ENCODE results near the gene MSTN. TPM values are rescaled to one million over a fixed set of nuclear protein-coding genes. Genes with fewer than 3 reads are reported as not detected.

Gene MSTN
- total and polyA plus RNA-seq, 2 of the 4 experiments (the other 2 are of a cell fraction), result under 0.01 TPM; not detected in 1

DNA sequence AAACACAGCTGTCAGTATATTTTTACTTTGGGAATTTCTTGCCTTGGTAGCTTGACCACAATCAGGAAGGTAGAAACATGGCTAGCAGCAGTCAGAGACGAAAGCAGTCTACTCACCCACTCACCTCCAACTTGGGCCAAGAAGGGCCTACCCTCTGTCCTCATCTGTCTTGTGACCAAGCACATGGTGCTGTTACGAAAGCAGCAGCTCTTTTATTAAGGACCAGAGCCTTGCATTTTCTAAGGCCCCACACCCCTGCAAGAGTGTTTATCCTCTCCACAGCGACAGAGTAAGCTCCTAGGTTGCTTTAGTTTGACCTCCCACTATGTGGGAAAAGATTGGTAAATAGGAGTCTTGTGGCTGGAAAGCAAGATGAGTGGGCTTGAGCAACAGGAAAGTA is 31.3 kb upstream of the MSTN start:
- Histone ChIP-seq H2BK20ac (ENCODE audit: low read depth, low read length) (no peak overlapping the region), H3K9me3 (ENCODE audit: control insufficient read depth, insufficient read depth, low read length) (no peaks in the 10 kb centered on the region; the same call in 1 of the 2 replicates), H3K56ac (ENCODE audit: extremely low read depth, insufficient read depth, low read length) (no peak overlapping the region), H3K27me3 (ENCODE audit: control insufficient read depth, insufficient read depth, low read length) (no peaks in the 10 kb centered on the region), H3K23ac (ENCODE audit: low read depth, low read length) (no peak overlapping the region), H3K14ac (replicated peaks; ENCODE audit: low read depth, low read length) (0 out of 2 replicates have a peak overlapping the region, but pooled peaks have one; percentile 0), H3K36me3 (ENCODE audit: control insufficient read depth, insufficient read depth, low read length) (no peaks in the 10 kb centered on the region), H3K18ac (ENCODE audit: low read depth, low read length) (no peak overlapping the region), H2AK9ac (replicated peaks; ENCODE audit: low read depth, low read length, poor library complexity) (no peak overlapping the region), H3K4ac (ENCODE audit: low read depth, low read length) (no peak overlapping the region), H3K79me1 (ENCODE audit: low read depth in 1 of 2, low read length in 2 of 2) (no peaks in the 10 kb centered on the region), H4K91ac (ENCODE audit: insufficient read depth, low read depth, low read length) (no peak overlapping the region), H2AFZ (replicated peaks; ENCODE audit: low read length, poor library complexity) (peak overlapping the region; percentile 46), H3K4me3 (ENCODE audit: insufficient read depth, low read depth, low read length) (no peak overlapping the region), H4K20me1 (ENCODE audit: insufficient read depth, low read length) (no peaks in the 10 kb centered on the region), H2BK15ac (ENCODE audit: low read depth, low read length) (no peak overlapping the region), H3K9me1 (ENCODE audit: insufficient read depth, low read length) (no peaks in the 10 kb centered on the region), H3K27ac (ENCODE audit: insufficient read depth, low read length) (peak overlapping the region; percentile 43; the same call in 1 of the 2 replicates), H2BK5ac (ENCODE audit: low read depth, low read length, poor library complexity, severe bottlenecking) (no peak overlapping the region), H4K5ac (ENCODE audit: low read depth, low read length) (no peak overlapping the region), H3K4me2 (ENCODE audit: low read depth, low read length) (no peak overlapping the region), H4K8ac (ENCODE audit: low read depth in 2 of 2, low read length in 2 of 2) (no peak overlapping the region; a peak in 1 of 4 replicates), H2AK5ac (ENCODE audit: low read depth, low read length) (no peak overlapping the region), H2BK120ac (ENCODE audit: low read depth, low read length) (no peak overlapping the region), H3K9ac (ENCODE audit: low read depth, low read length) (no peak overlapping the region), H3K4me1 (ENCODE audit: control insufficient read depth, insufficient read depth, low read length) (no peaks in the 10 kb centered on the region; the same call in 1 of the 2 replicates)
- dilution Hi-C loops (cut with HindIII; ENCODE audit: low sequenced_read_pairs, unreplicated experiment), result no loop called here
- no peak for TF ChIP-seq SMC3 (IDR thresholded peaks at IDR 0.05; ENCODE audit: low read depth, low read length)
- TF ChIP-seq ELK1 (IDR thresholded peaks at IDR 0.05; ENCODE audit: borderline replicate concordance, low read depth, low read length), result no peak
- ATAC-seq (ENCODE audit: low read depth), result peak; percentile 27
- DNase-seq, result peak; percentile 38
- ChIA-PET POLR2A (ENCODE audit: unreplicated experiment) (no interaction called here), CTCF (interaction anchor here (0.6 to 0.9 kb wide), 2 partner anchors 24 to 28 kb away, joined by 3 read pairs; no protein-coding TSS in a partner anchor)
- WGBS, 2 experiments (ENCODE audit: extremely low coverage in 2 of 2, insufficient read length in 1 of 2), result no CpG with 5 or more reads among the region's 3 CpGs
- no TSS peak for BruUV-seq (replicated peaks)
- in situ Hi-C loops (cut with MboI; ENCODE audit: low sequenced_read_pairs), result loop anchor here (5.0 to 10.0 kb wide), 2 partner anchors 191 to 414 kb away; no protein-coding TSS in a partner anchor
- intact Hi-C loops (cut with micrococcal nuclease), result no loop called here
